C4-2B (cell line): ENCODE measurements around the gene STK35.

Source experiments
- H3K27ac ChIP-seq: fragments of 450-650 bp; 2 replicates; pipeline ENCODE4 v1.5.1; 2017
- CTCF ChIP-seq: fragments of 450-650 bp; conservative IDR thresholded peaks from 2 replicates; pipeline ENCODE4 v1.5.1; 2017; ENCODE audit warnings: mild to moderate bottlenecking
- ZFX ChIP-seq: fragments of 450-650 bp; IDR thresholded peaks from 2 replicates; pipeline ENCODE4 v1.6.1; 2017

Gene STK35

DNA sequence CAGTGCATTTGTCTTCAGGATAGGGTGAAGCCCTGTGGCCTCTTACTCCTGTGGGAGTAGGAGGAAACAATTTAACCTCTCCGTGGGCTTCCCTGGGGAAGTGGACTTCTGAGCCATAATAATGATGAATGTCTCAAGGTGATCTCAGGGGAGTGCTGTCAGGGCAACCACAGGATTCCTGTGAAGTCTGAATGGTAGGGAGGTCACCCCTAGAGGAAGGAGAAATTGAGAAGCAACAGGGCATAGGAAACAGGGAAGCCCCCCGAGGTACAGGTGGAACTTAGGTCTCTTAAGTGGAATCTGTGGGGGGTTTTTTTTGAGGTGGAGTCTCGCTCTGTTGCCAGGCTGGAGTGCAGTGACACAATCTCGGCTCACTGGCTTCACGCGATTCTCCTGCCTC is 26.9 kb downstream of the STK35 start:
- TF ChIP-seq CTCF (no peak), ZFX (no peak)
- no peak overlapping the region for H3K27ac ChIP-seq

GRCh38 chr20:2130062-2130591 is 28.5 kb downstream of the STK35 start:
- H3K27ac ChIP-seq, result no peak overlapping the region
- TF ChIP-seq ZFX (no peak), CTCF (no peak)

DNA sequence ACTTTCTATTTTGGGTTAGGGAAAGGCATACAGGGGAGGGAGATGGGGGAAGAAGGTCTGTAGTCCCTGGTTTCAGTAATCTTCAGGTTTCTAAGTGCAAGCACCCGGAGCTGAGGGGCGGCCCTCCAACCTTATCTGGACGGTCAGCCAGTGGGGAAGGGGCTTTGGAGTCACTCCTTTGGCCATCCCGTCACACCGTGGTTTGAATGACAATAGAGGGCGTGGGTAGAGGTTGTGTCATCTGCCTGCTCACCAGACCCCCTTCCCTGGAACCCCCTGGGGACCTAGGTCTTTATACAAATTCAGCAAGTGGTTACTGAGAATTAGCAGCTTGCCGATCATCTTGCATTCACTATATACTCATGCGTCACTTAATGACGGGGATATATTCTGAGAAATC is 29.1 kb downstream of the STK35 start:
- H3K27ac ChIP-seq, result no peak overlapping the region
- TF ChIP-seq CTCF (no peak), ZFX (no peak)

- no peak overlapping the region for H3K27ac ChIP-seq
- TF ChIP-seq CTCF (no peak), ZFX (no peak)
Observed at GRCh38 chr20:2131366-2131765, 29.7 kb downstream of the STK35 start.

GRCh38 chr20:2132461-2132901 is 30.9 kb downstream of the STK35 start:
- TF ChIP-seq ZFX (no peak), CTCF (no peak)
- H3K27ac ChIP-seq, result peak overlapping the region; percentile 17; the same call in 1 of the 2 replicates

DNA sequence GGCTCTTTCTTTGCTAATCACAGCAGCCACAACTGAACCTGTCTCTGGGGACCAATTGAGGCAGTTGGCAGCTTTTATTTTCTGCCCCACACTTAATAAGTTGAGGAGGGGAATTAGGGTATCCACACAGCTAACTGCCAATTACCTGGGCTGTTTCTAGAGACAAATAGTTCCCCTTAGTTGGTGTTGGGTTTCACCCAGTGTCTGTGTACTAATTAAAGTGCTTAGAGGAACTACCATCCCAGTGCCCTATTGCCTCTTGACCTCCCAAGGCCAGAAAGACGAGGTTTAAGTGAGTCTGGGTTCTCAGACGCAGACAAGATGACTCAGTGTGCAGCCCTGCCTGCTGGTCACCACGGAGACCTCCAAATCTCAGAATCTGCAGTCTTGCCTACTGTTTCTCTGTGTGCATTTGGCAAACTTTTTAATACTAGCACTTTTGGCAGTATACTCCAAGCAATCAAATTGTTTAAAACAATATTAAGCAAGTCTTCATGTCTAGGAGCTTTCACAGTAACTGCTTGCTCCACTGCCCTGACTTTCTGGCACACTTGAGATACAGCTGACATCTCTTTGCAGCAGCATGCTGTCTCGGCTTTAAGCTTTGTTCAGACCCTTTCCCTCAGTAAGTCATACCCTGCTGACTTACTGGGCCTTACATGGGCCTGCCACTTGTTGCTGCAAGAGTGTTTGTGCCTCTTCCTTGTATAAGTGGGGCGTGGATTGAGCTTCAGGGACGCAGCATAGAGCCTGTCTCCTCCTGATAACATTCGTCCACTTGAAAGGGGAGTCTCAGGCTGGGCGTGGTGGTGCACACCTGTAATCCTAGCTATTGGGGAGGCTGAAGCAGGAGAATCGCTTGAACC is 31.9 kb downstream of the STK35 start:
- TF ChIP-seq ZFX (no peak), CTCF (no peak)
- peak overlapping the region; percentile 17; the same call in 1 of the 2 replicates for H3K27ac ChIP-seq

GRCh38 chr20:2135013-2135412 is 33.4 kb downstream of the STK35 start:
- H3K27ac ChIP-seq, result no peak overlapping the region
- no peak for TF ChIP-seq CTCF
- TF ChIP-seq ZFX, result no peak
